ENCODE results near the gene AHRR. TPM values are rescaled to one million over a fixed set of nuclear protein-coding genes. Genes with fewer than 3 reads are reported as not detected.

The AHRR gene
- total and polyA plus RNA-seq, 2 experiments from 2014 or later, result 0.27 to 1.8 TPM

DNA sequence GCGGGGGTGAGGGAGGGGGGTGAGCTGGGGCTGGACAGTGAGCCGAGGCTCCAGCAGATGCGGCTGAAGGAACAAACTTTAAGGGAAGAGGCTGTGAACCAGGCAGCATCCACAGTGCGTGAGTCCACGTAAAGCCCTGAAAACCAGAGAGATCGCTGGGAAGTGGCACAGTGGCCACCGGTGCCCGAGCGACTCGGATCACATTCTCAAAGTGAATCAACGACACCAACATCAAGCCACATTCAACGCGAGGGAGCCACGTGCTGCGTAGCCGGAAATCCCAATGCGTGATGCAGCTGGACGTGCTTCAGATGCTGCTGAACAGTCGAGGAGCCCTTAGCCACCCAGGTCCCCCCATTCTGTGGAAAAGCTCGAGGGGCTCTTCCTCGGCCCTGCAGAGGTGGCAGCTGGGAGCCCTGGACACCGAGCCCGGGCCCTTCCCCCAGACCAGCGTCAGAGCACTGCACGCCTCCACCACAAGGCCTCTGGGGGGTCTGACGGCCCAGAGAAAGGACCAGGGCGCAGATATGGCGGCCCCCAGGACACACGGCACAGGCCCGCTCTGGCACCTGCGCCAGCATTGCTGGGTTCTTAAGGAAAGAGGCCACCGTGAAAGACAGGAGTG, 67.8 kb downstream of the AHRR start:
- peaks cover 33% of the 10 kb centered on the region for H3K4me1 Mint-ChIP-seq
- Histone ChIP-seq H3K27me3 (ENCODE audit: insufficient read depth) (no peaks in the 10 kb centered on the region), H3K27ac (ENCODE audit: low read depth) (no peak overlapping the region), H4K20me1 (replicated peaks; ENCODE audit: insufficient read depth) (no peaks in the 10 kb centered on the region), H2AFZ (no peak overlapping the region), H3K4me1 (ENCODE audit: insufficient read depth) (no peaks in the 10 kb centered on the region), H3K4me3 (no peak overlapping the region), H3K9me2 (ENCODE audit: insufficient read depth) (no peaks in the 10 kb centered on the region), H3K36me3 (ENCODE audit: insufficient read depth) (no peaks in the 10 kb centered on the region), H3F3A (replicated peaks; ENCODE audit: low read depth) (peaks cover 6% of the 10 kb centered on the region; the same call in 1 of the 2 replicates), H3K4me2 (no peak overlapping the region), H3K79me2 (replicated peaks; ENCODE audit: insufficient read depth) (no peaks in the 10 kb centered on the region)
- ATAC-seq, result no peak
- H3K27me3 Mint-ChIP-seq (ENCODE audit: insufficient read depth, low read depth, poor library complexity), result peaks cover 20% of the 10 kb centered on the region
- H3K4me3 Mint-ChIP-seq, result no peak overlapping the region
- TF ChIP-seq EZH2 (IDR thresholded peaks at IDR 0.05; ENCODE audit: low read depth, unreplicated experiment), result no peak
- TF ChIP-seq CREB1 (CRISPR knock-in tag; IDR thresholded peaks at IDR 0.05; ENCODE audit: low read depth), result no peak
- TF ChIP-seq, protein P1, sequence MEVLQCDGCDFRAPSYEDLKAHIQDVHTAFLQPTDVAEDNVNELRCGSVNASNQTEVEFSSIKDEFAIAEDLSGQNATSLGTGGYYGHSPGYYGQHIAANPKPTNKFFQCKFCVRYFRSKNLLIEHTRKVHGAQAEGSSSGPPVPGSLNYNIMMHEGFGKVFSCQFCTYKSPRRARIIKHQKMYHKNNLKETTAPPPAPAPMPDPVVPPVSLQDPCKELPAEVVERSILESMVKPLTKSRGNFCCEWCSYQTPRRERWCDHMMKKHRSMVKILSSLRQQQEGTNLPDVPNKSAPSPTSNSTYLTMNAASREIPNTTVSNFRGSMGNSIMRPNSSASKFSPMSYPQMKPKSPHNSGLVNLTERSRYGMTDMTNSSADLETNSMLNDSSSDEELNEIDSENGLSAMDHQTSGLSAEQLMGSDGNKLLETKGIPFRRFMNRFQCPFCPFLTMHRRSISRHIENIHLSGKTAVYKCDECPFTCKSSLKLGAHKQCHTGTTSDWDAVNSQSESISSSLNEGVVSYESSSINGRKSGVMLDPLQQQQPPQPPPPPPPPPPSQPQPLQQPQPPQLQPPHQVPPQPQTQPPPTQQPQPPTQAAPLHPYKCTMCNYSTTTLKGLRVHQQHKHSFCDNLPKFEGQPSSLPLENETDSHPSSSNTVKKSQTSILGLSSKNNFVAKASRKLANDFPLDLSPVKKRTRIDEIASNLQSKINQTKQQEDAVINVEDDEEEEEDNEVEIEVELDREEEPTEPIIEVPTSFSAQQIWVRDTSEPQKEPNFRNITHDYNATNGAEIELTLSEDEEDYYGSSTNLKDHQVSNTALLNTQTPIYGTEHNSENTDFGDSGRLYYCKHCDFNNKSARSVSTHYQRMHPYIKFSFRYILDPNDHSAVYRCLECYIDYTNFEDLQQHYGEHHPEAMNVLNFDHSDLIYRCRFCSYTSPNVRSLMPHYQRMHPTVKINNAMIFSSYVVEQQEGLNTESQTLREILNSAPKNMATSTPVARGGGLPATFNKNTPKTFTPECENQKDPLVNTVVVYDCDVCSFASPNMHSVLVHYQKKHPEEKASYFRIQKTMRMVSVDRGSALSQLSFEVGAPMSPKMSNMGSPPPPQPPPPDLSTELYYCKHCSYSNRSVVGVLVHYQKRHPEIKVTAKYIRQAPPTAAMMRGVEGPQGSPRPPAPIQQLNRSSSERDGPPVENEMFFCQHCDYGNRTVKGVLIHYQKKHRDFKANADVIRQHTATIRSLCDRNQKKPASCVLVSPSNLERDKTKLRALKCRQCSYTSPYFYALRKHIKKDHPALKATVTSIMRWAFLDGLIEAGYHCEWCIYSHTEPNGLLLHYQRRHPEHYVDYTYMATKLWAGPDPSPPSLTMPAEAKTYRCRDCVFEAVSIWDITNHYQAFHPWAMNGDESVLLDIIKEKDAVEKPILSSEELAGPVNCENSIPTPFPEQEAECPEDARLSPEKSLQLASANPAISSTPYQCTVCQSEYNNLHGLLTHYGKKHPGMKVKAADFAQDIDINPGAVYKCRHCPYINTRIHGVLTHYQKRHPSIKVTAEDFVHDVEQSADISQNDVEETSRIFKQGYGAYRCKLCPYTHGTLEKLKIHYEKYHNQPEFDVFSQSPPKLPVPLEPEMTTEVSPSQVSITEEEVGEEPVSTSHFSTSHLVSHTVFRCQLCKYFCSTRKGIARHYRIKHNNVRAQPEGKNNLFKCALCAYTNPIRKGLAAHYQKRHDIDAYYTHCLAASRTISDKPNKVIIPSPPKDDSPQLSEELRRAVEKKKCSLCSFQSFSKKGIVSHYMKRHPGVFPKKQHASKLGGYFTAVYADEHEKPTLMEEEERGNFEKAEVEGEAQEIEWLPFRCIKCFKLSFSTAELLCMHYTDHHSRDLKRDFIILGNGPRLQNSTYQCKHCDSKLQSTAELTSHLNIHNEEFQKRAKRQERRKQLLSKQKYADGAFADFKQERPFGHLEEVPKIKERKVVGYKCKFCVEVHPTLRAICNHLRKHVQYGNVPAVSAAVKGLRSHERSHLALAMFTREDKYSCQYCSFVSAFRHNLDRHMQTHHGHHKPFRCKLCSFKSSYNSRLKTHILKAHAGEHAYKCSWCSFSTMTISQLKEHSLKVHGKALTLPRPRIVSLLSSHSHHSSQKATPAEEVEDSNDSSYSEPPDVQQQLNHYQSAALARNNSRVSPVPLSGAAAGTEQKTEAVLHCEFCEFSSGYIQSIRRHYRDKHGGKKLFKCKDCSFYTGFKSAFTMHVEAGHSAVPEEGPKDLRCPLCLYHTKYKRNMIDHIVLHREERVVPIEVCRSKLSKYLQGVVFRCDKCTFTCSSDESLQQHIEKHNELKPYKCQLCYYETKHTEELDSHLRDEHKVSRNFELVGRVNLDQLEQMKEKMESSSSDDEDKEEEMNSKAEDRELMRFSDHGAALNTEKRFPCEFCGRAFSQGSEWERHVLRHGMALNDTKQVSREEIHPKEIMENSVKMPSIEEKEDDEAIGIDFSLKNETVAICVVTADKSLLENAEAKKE (CRISPR knock-in tag; IDR thresholded peaks at IDR 0.05), result no peak
- TF ChIP-seq, protein P2, sequence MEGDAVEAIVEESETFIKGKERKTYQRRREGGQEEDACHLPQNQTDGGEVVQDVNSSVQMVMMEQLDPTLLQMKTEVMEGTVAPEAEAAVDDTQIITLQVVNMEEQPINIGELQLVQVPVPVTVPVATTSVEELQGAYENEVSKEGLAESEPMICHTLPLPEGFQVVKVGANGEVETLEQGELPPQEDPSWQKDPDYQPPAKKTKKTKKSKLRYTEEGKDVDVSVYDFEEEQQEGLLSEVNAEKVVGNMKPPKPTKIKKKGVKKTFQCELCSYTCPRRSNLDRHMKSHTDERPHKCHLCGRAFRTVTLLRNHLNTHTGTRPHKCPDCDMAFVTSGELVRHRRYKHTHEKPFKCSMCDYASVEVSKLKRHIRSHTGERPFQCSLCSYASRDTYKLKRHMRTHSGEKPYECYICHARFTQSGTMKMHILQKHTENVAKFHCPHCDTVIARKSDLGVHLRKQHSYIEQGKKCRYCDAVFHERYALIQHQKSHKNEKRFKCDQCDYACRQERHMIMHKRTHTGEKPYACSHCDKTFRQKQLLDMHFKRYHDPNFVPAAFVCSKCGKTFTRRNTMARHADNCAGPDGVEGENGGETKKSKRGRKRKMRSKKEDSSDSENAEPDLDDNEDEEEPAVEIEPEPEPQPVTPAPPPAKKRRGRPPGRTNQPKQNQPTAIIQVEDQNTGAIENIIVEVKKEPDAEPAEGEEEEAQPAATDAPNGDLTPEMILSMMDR (conservative IDR thresholded peaks at IDR 0.05; ENCODE audit: low read depth in 2 of 2), result no peak
- no peak for TF ChIP-seq JUNB (IDR thresholded peaks at IDR 0.05; ENCODE audit: unreplicated experiment)
- TF ChIP-seq, protein P3, sequence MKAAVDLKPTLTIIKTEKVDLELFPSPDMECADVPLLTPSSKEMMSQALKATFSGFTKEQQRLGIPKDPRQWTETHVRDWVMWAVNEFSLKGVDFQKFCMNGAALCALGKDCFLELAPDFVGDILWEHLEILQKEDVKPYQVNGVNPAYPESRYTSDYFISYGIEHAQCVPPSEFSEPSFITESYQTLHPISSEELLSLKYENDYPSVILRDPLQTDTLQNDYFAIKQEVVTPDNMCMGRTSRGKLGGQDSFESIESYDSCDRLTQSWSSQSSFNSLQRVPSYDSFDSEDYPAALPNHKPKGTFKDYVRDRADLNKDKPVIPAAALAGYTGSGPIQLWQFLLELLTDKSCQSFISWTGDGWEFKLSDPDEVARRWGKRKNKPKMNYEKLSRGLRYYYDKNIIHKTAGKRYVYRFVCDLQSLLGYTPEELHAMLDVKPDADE (IDR thresholded peaks at IDR 0.05), result no peak
- no peak for TF ChIP-seq NANOG (IDR thresholded peaks at IDR 0.05; ENCODE audit: borderline replicate concordance)
- TF ChIP-seq EZH2phosphoT487 (IDR thresholded peaks at IDR 0.05; ENCODE audit: unreplicated experiment), result no peak
- no peak for TF ChIP-seq POLR2AphosphoS5 (IDR thresholded peaks at IDR 0.05; ENCODE audit: low read depth)
- TF ChIP-seq ZNF331 (CRISPR knock-in tag; IDR thresholded peaks at IDR 0.05; ENCODE audit: low read depth), result no peak
- no peak for TF ChIP-seq STAT1 (IDR thresholded peaks at IDR 0.05; ENCODE audit: unreplicated experiment)
- TF ChIP-seq REST (IDR thresholded peaks at IDR 0.05; ENCODE audit: unreplicated experiment), result no peak
- TF ChIP-seq ZNF114 (CRISPR knock-in tag; IDR thresholded peaks at IDR 0.05), result no peak
- no peak for DNase-seq (ENCODE audit: low spot score)
- peaks cover 3% of the 10 kb centered on the region; the same call in 2 of the 3 replicates for H3K9me3 Mint-ChIP-seq
- no peak overlapping the region for H3K27ac Mint-ChIP-seq
- peaks cover 2% of the 10 kb centered on the region; the same call in 1 of the 3 replicates for H3K36me3 Mint-ChIP-seq (ENCODE audit: low read depth)
